ENCODE measurements around the gene CCDC69.
"Not testable (repeated sequence)": the region's sequence is repeated elsewhere in the genome, so short reads cannot be mapped to it uniquely, and the experiment has no call there.

The CCDC69 gene

DNA sequence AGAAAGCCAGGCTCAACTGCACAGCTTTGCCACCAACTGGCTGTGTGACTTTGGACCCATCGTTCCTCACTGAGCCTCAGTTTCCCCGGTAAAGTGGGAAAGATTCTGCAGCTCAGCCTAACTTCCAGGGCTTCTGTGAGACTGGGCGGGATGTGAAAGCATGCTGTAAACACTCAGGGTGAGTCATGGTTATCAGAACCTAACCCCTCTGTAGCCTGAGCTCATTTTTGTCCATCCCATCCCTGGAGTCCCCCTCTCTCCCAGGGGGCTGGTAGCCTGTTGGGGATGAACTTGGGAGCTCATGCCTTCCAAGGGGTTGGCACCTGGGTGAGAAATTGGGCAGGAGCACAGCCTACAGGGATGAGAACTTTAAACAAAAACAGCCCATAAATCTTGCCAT, 2.3 kb downstream of the CCDC69 start:
- DNase-seq = no peak

DNA sequence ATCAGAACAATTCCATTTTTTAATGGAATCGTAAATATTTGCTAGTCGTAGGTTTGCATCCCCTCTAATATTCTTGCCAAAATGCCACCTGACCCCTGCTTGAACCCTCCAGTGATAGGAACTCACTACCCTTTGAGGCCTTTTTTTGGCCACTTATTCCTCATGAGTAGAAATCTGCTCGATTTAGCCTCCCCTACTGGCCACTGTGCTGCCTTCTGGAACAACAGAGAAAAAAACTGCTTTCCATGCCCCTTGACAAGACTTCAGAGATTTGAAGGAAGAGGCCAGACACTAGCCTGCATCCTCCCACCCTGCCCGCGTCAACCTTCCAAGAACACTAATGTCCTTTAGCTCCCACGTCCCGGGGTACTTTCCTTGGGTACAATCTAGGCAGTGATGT, 4.1 kb downstream of the CCDC69 start:
- DNase-seq = no peak

DNA sequence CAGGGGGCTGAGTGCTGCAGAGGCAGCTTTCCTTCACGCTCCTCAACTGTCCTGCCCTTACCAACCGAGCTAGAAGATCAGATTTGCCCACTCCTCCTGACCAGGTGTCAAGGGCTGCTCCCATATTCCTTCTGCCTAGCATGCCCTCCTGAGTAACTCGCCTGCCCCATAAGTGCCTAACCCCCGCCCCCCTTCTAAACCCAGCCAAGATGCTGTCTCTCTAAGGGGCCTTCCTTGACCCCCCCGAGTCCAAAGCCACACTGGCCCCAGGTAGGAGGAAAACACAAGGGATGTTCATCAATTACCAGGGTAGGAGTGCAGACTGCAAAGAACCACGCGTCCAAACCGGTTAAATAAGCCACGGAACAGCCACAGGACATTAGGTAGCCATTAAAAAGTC, 4.8 kb downstream of the CCDC69 start:
- DNase-seq = no peak

DNA sequence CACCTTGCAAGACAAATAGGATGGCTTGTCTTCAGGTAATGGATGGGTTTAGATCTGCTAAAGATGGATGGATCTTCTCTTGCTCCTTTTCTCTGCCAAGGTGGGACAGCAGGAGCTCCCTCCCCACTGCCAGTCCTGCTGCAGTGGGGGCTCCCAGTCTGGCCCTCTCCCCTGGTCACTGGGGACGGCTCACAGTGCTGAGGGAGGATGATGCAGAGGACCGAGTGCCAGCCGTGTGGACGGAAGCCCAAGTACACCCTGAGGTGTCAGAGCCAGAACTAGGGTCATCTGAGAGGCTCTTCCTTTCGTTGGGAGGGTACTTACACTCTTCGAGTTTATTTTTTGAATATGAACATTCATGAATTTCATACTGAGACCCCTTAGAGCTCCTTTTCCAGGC, 5.7 kb downstream of the CCDC69 start:
- DNase-seq = no peak

DNA sequence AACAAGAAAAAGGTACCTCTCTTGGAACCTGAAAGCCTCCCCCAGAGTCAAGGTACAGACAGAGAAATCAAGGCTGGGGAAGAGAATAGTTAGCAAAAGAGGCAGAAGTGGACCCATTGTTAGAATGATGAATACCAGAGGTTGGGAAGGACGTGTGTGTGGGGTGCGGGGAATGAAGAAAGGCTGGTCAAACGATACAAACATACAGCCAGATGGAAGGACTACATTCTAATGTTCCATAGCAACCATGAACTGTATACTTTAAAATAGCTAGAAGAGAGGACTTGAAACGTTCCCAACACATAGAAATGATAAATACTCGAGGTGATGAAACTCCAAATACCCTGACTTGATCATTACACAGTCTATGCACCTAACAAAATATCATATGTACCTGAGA, 7.1 kb downstream of the CCDC69 start:
- DNase-seq = no peak

DNA sequence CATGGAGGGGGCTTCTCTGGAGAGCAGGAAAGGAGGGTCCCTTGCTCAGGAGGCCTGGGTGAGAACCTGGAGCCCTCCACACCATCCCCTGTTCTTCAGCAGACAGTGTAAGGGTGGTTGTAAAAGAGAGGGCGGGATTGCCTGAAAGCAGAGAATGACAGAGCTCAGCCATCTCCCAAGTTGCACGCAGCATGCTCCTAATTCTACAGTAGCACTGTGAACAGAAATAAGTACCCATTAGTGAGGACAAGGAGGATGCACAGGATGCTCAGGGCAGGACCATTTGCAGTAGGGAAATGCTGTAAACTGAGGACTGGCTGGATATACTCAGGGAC, 8.4 kb downstream of the CCDC69 start:
- no peak for DNase-seq

DNA sequence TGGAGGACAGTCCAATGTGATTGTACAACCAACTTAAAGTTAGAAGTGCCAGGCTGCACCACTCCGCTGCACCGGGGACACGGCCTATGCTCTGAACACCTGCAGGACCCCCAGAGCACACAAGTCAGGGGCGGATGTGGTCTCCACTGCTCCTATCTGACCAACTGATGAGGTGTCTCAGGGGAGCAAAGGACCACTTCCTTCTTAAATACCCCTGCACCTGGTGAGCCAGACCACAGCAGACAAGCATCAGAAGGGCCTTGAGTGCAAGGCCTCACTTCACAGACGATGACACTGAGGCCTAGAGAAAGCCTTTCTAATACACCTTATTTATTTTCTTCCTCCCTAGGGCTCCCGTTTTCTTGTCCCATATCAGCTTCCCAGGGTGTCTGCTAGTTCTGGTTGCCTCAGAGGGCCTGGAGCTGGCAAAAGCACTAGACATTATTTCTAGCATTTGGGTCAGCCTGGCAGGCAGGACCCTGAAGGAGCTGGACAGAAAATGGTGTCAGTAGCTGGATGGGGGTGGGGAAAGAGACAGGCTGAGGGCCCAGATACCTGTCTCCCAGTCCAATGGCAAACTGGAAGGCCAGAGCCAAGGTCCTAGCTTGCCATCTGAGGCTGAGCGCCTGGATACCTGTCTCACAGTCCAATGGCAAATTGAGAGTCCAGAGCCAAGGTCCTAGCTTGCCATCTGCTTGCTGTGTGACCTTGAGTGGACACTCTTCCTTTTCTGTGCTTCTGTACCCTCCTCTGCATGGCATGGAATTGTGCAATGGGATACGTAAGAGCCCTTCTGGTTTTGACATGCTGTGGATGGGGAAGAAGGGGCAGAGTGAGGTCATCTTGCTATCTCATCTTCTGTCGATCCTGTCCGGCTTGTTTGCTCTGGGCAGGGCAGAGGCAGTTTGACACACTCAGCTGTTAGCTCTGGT, 9.0 kb downstream of the CCDC69 start:
- DNase-seq = no peak

DNA sequence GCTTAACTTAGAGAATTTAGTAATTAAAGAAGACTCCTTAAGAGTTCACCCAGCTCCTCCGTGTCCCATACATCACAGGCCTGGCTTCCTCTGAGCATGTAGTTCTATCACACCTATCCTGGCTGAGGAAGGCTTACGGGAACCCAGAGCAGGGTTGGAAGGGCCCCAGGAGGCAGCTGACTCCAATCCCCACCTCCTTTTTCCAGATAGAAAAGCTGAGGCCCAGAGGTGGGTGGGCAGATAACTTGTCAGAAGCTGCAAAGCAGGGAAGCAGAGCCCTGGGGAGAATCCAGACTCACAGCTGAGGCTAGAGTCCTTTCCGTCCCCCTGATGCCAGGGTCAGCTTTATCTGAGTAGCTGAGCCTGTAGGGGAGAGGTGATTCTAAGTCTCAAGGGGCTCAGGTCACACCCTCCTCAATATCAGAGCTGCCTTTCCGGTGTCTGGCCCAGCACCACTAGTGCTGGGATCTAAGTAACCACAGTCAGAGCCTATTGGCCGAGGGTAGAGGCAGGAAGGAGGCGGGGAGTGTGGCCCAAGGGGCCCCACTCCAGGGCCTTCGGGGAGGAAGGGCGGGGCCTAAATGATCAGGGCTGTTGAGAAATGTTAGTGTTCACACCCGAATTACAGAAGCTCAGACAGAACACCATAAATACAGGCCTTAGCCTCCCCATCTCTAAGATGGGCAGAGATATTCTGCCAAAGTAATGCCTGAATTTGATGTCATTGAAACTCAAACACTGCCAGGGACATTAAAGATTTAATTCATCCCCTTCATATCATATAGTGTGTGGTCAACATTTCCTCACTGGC, 9.9 kb downstream of the CCDC69 start:
- DNase-seq = no peak

DNA sequence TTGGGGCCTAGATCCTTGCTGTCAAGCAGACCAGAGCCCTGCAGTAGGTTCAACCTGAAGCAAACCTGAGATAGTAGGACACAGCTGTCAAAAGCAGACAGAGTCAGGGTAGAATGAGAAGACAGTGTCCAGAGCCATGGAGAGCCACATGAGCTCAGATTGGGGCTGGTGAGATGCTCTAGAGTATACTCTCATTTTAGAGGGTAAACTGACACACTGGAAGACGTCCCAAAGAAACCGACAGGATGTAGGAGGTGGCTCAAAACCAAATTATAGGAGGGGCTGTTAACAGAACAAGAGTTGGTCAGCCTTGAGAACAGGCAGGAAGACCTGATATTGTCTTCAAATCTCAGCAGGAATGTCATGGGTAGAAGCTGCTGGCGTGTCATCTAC, 11.5 kb downstream of the CCDC69 start:
- no peak for DNase-seq

DNA sequence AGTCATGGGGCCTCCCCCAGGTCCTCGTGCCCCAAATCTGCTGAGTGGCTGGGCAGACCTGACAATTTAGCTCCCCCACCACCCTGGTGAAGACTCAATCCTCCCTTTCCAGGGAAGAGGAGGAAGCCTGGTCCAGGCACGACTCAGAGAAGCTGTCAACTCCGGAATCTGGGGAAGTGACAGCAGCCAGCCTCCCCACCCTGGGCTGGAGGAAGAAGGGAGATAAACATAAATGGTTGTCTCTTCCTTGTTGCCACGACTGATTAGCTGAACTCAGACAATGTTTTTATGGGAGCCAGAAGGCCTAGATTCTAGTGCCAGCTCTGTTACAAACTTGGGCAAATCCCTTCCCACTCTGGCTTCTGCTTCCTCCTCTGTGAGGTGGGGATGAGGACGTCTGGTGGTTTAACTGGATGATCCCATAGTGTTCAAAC, 15.4 kb downstream of the CCDC69 start:
- no peak for DNase-seq

DNA sequence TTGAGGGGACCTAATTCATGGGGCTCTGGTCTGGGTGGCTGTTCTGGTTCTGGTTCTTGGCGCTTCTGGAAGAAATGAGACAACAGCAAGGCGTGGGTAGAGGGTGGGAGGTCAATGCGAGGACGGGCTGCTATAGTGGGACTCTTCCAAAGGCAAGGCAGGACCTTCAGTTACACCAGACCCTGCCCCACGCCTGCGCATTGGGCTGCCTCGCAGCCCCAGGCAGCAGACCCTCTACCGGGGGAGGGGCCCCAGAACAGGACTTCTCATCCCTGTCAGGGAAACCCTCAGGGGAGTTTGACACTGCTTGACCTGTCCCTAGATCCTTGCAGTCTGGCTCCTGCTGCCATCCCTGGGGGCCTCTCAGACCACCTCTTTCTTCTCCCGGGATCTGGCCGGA, 18.5 kb downstream of the CCDC69 start:
- DNase-seq = no peak

DNA sequence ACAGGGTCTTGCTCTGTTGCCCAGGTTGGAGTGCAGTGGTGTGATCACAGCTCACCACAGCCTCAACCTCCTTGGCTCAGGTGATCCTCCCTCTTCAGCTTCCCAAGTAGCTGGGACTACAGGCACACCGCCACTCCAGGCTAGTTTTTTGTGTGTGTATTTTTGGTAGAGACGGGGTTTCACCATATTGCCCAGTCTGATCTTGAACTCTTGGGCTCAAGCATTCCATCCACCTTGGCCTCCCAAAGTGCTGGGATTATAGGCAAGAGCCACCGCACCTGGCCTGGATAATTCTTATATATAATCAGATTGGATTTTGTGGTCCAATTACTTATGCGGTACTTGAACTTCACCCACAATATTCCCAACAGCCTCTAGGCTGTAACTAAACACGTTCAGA, 19.8 kb downstream of the CCDC69 start:
- no peak for DNase-seq

DNA sequence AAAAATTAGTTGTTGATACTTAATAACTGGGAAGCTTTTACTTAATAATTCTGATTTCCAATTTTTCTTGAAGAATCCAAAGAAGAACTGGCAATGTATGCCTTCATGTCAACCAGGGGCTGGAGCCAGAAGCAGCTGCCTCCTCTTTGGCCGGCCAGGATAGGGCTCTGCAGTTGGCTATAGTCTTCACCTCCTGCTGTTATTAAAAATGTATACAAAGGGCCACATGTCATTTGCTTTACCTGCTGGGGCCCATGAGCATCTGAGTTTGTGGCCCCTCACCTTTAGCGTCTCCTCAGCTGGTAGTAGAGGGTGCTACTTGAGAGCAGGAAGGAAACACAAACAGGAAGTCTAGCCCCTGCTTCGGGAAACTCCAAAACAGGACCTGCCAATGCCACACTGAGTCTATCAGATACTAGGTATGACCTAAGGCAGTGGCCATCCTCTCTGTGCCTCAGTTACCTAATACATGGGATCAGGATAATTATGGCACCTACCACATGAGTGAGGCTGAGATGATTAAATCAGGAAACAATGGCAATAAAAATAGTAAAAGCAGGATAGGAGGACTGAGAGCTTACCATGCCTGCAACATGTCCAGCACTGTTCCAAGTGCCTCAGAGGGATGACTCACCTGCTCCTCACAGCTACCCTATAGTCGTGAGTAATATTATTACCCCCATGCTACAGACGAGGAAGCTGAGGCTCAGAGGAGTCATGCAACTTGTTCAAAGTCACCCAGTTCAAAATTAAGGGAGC, 21.3 kb downstream of the CCDC69 start:
- no peak for DNase-seq

DNA sequence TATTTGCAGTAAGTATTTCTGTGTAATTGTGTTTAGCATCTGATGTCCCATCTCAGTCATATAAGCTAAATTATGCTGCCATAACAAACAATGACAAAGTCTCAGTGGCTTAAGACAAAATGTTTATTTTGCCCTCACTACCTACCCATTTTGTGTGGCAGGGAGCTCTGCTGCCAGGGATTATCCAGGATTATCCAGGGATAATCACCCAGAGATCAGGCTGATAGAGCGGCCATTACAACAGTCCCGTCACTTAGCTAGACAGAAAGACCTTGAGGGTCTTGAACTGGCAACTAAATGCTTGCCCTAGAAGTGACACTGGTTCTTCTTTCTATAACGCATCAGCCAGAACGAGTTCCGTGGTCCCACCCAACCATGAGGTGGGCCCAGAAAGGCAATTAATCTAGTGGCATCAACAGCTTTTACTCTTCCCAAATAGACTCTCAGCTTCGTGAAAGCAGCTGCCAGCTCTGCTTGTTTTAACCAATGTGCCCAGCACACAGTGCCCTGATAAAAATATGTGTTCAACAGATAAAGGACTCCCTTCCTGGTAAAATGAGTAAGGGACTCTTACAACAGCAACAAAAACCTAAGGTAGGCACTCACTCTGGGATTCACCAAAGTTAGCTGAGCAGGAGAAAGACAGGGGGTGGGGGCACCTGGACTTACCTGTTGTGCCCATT, 22.8 kb downstream of the CCDC69 start:
- no peak for DNase-seq

DNA sequence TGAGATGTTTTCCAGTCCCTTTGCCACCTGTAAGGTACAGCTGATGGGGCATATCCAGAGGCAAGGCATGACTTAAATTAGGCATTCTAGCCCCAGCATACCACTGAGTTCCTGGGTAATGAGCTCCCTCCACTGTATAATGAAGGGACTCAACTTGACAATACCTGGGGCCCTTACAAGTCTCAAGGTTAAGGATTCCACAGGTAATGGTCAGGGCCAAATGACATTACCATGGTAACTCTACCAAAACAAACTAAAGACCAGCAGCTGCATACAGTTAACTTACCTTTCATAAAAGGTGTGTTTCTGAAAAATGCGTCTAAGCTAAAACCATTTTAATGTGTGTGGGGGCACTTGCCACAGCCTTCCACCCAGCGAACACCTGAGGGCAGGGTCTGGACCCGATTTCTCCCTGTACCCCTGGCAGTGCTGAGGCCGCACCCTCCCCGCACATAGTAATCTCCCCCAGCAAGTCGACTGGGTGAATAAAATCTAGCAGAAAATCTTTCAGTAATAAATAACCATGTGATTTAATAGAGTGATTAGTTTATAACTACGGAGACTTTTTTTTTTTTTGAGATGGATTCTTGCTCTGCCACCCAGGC, 24.2 kb downstream of the CCDC69 start:
- DNase-seq = no peak

DNA sequence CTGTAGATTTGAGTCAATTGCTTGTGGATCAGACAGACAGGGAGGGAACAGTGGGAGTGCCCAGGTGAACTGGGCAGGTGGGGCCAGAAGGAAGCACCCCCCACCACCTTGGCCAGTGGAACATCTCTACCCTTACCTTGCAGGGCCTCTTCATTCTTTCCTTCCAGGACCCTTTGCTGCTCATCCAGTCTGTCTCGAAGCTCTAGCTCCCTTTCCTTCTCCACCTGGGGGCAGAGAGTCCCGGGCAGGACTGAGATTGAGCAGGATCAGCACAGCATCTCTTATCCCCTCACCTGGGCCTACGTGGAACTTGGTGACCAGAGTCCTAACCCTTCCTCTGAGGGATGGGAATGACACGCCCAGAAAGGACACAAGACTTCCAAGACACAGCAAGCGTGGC, 25.0 kb downstream of the CCDC69 start:
- DNase-seq = no peak

DNA sequence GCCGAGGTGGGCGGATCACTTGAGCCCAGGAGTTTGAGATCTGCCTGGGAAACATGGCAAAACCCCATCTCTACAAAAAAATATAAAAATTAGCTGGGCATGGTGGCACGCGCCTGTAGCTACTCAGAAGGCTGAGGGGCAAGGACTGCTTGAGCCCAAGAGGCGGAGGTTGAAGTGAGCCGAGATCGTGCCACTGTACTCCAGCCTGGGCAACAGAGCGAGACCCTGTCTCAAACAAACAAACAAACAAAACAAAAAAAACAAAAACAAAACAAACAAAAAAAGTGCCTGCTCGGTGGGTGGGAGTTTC, 26.6 kb downstream of the CCDC69 start:
- DNase-seq = not testable (repeated sequence)

DNA sequence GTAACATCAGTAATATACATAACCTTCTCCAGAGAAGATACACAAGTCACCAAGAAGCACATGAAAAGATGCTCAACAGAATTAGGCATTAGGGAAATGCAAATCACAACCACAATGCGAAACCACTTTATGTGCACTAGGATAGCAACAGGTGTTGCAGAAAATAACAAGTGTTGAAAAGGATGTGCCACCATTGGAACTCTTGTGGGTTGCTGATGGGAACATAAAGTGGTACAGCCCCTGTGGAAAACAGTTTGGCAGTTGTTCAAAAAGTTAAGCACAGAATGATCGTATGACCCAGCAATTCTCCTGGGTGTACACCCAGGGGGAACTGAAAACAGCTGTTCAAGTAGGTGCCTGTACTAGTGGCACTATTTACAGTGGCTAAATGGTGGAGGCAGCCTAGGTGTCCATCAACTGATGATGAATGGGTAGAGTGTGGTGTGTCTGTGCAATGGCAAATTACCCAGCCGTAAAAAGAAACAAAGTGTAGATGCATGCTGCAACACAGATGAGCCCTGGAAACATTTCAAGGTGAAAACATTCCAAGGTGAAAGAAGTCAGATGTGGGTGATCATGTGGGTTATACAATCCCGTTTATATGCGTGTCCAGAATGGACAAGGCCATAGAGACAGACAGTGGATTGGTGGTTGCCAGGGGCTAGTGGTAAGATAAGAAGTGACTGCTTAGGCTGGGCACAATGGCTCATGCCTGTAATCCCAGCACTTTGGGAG, 27.2 kb downstream of the CCDC69 start:
- DNase-seq = no peak

DNA sequence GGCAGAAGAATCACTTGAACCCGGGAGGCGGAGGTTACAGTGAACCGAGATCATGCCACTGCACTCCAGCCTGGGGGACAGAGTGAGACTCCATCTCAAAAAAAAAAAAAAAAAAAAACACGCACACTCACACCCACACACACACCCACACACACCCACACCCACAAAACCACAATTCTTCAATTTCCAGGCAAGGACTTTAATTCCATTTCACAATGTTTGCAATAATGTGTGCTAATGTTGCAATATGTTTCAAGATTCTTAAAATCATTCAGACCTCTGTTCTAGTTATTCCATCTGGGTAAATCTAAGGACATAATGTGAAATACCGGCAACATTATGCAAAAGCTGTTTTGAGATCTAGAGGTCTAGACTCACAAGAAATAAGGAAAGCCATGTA, 28.3 kb downstream of the CCDC69 start:
- DNase-seq = no peak

DNA sequence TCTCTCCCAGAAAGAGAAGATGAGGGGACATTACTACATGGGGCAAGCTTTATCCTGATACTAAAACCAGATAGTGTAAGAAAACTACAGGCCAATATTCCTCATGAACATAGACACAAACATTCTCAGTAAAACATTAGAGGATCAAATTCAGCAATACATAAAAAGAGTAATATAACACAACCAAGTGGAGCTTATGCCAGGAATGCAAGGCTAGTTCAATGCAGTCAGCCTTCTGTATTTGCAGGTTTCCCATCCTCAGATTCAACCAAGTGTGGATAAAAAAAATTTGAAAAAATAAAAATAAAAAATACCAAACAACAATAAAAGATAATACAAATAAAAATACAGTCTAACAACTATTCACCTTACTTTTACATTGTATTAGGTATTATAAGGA, 31.3 kb downstream of the CCDC69 start:
- no peak for DNase-seq

DNA sequence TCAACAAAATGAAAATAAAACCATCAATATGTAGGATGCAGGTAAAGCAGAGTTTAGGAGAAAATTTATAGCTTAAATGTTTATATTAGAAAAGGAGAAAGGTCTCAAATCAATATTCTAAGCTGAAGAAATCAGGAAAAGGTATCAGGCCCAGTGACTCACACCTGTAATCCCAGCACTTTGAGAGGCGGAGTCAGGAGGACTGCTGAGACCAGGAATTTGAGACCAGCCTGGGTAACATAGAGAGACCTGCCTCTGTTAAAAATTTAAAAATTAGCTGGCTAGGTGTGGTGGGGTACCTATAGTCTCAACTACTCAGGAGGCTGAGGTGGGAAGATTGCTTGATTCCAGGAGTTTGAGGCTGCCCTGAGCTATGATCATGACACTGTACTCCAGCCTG, 32.2 kb downstream of the CCDC69 start:
- DNase-seq = no peak

DNA sequence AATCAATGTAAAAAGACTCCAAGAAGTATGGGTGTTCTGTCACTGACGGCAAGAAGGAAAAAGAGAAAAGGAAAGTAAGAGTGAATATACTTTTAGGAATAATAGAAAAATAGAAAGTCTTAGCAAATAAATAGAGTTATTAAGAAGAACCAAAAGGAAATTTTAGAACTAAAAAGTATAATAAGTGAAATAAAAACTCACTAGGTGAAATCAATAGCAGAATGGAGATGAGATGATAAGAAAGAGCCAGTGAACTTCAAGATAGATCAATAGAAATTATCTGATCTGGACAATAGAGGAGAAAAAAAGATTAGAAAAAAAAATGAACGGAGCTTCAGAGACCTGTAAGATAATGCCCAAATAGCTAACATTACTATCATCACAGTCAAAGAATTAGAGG, 34.7 kb downstream of the CCDC69 start:
- DNase-seq = no peak

Data from NCI-H2081 (cell line).